GM20000 (cell line): Measurements from ENCODE around the gene ABTB1.

Source experiments
- DNase-seq: peaks from one replicate; pipeline ENCODE4 v3.0.0; 2012; ENCODE audit warnings: low spot score
- CTCF ChIP-seq: IDR thresholded peaks from 2 replicates; pipeline ENCODE4 v1.5.1; 2012; ENCODE audit warnings: mild to moderate bottlenecking, control low read depth; ENCODE audit errors: extremely low read depth, missing control alignments

The ABTB1 gene

GRCh38 chr3:127718245-127718915 is 45.6 kb downstream of the ABTB1 start:
- TF ChIP-seq CTCF = no peak

GRCh38 chr3:127718916-127719290 is 46.2 kb downstream of the ABTB1 start:
- DNase-seq = no peak

More at GRCh38 chr3:127718245-127718915, 45.6 kb downstream of the ABTB1 start:
- no peak for DNase-seq

GRCh38 chr3:127719369-127719768 is 46.6 kb downstream of the ABTB1 start:
- no peak for DNase-seq
- TF ChIP-seq CTCF = no peak

More at GRCh38 chr3:127718916-127719290, 46.2 kb downstream of the ABTB1 start:
- TF ChIP-seq CTCF = no peak

- DNase-seq = no peak
- no peak for TF ChIP-seq CTCF
These were observed 47.5 kb downstream of the ABTB1 start for GRCh38 chr3:127720161-127720823.

- no peak for DNase-seq
- TF ChIP-seq CTCF = no peak
These were observed 48.5 kb downstream of the ABTB1 start for GRCh38 chr3:127720985-127721935.

GRCh38 chr3:127722091-127722784 is 49.5 kb downstream of the ABTB1 start:
- no peak for DNase-seq
- no peak for TF ChIP-seq CTCF
